M059J (cell line): ENCODE measurements around the gene WNK2. TPM values are rescaled to one million over a fixed set of nuclear protein-coding genes. Genes with fewer than 3 reads are reported as not detected.

Experiments
- DNase-seq: peaks from one replicate; pipeline ENCODE4 v3.0.0-alpha.2; 2012; ENCODE audit warnings: low read depth
- total RNA-seq: library from RNA; depleted of rRNA; stranded (reverse); fragments of >200 nt; shearing (Covaris generic); gene quantifications from 2 replicates; pipeline ENCODE4 v1.2.3, GENCODE V29; 2014

WNK2 gene
- total RNA-seq, 1 experiment from 2014 or later = 0.02 TPM

- no peak for DNase-seq
Observed at GRCh38 chr9:93161786-93162562, 22.0 kb upstream of the WNK2 start.

DNA sequence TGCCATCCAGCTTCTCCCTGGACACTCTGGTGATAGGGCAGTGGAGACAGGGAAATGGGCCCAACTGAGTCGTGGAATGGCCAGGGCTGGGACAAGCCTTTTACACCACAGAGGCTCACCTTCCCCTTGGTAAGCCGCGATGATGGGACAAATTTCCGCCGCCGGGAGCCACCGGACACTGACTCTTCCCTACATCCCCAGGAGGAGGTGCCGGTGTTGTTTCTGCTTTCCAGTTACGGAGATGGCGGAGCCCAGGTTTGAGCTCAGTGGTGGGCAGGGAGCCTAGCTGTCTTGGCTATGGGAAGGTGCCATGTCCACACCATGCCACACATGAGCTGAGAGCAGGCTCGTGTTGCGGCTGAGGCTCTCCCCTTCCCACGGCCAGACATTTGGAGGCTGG lies 19.9 kb upstream of the WNK2 start:
- DNase-seq = no peak

DNA sequence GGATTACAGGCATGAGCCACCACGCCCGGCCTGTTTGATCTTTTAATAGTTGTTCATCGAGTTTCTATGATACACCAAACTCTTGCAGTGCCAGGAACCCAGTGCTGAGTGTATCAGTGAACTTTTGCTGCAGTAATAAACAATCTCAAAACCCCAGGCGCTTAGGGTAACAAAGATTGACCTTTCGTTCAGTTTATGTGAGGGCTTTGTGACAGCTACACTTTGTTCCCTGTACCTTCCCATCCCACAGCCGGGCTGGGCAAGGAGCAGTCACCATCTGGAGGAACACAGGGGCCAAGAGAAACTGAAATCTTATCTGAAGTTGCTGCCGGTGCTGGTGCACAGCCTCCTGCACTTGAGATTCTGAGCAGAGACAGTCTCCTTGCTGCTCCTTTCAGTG lies 17.2 kb upstream of the WNK2 start:
- DNase-seq = no peak

- no peak for DNase-seq
Observed at GRCh38 chr9:93167185-93167584, 16.8 kb upstream of the WNK2 start.

DNA sequence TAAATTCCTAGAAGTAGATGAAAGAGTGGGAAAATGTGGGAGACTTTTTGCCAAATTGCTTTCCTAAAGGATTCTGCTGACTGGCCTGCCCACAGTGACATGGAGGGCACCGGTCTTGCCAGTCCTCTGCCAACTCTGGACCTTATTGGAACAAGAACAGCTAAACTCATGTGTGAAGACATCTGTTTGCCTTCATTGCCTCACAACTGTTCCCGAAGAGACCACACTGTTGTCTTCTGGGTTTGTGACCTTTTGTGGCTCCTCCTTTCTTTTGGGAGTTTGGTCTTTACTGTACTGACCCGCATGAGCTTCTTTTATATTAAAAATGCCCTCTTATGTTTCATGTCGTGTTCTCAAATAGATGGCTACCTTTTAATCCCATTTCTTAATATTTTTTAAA lies 16.1 kb upstream of the WNK2 start:
- no peak for DNase-seq

DNA sequence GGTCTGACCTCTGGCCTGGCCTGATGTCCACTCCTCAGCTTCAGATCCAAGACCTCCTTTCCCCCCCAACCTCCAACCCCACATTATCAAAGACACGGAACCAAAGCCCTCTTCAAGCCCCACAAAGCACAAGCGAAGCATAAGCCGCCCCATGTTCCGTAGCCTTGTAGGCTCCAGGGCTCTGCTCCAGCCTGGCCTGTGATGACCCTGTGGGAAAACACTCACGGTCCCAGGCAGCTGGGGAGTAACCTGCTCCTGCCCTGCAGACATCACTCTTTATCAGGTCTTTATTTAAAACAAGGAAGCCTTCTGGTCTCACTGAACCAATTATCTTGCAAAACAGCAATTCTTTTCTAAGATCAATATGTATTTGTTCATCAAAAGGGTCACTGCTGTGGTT lies 15.4 kb upstream of the WNK2 start:
- DNase-seq = no peak

- DNase-seq = no peak
Observed at GRCh38 chr9:93169444-93169843, 14.5 kb upstream of the WNK2 start.

- DNase-seq = no peak
Observed at GRCh38 chr9:93170571-93170970, 13.4 kb upstream of the WNK2 start.

DNA sequence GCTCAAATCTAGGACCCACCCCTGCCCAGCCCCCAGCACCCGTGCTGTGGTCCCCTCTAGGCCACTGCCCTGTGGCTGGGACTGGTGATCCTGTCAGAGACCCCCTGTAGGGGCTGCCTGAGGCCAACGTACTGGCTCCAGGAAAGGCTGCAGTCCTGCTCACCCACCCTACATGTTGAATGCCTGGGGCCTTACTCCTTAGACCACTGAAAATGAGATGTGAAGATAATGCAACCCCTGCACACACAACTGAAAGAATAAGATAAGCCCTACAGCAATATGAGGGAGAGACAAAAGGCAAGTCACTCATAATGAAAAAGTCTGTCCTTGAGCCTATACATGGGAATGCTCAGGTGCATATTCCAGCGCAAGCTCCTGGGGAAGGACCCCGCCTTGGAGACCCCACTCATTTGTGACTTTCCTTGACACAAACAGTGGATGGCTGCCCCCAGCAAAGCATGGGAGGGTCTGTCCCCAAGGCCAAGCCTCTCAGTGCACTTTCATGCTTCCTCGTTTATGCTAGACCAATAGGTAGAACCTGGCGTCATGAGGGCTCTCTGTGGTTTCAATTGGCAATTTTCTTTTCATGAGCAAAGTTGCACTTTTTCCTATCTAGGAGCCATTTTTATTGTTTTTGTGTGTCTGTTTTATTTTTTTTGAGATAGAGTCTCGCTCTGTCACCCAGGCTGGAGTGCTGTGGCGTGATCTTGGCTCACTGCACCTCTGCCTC lies 12.5 kb upstream of the WNK2 start:
- DNase-seq = no peak

DNA sequence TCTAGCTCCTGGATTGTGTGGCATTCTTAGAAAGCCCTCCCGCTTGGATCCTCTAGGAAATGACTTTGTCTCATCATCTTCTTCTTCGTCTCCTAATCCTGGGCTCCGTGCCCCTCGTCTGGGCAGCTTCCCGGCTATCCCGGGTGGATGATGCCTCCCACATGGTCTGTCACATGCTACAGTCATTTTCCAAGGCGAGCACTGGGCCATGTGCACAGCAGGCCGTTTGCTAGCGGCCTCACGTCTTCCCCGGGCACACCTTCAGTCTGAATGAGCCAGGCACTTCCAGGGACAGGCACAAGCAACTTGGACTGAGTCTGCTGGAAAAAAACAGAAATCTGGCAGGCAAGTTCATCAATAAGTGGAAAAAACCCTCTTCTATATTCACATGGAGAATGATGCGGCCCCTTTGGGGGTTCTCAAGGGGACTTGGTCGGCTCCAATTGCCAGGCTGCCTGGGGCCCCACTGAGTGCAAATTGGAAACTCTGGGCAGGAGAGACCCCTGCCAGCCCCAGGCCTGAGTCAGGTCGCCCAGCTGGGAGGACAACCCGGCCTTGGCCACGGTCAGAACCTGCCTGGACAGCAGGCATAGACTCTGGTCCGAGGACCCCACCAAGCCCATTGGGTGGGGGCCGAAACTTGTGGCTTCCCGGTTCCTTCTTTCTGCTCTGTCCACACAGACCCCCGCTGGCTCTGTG lies 11.1 kb upstream of the WNK2 start:
- DNase-seq = no peak

GRCh38 chr9:93173365-93174051 lies 10.4 kb upstream of the WNK2 start:
- no peak for DNase-seq

DNA sequence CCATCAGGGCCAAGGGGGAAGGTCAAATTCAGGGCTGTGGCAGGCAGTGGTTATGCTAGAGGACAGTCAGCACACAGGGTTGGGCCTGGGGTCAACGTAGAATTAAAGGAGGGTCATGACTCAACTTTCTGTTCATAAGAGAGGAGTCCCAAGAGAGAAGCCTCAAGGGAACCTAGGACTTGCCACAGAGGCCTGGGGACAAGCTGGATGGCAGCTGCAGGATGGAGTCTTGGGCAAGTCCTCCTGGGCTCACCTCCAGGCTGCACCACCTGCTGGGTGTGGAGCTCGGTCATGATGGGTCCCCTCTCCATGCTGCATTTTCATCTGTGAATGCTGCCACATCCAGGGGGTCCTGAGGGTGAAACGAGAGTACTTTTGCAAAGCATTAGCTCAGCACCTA lies 9.0 kb upstream of the WNK2 start:
- no peak for DNase-seq

- no peak for DNase-seq
Observed at GRCh38 chr9:93177676-93178075, 6.3 kb upstream of the WNK2 start.

- no peak for DNase-seq
Observed at GRCh38 chr9:93178851-93179786, 4.8 kb upstream of the WNK2 start.

- DNase-seq = no peak
Observed at GRCh38 chr9:93180938-93181337, 3.0 kb upstream of the WNK2 start.

GRCh38 chr9:93181672-93182435 lies 2.1 kb upstream of the WNK2 start:
- no peak for DNase-seq

DNA sequence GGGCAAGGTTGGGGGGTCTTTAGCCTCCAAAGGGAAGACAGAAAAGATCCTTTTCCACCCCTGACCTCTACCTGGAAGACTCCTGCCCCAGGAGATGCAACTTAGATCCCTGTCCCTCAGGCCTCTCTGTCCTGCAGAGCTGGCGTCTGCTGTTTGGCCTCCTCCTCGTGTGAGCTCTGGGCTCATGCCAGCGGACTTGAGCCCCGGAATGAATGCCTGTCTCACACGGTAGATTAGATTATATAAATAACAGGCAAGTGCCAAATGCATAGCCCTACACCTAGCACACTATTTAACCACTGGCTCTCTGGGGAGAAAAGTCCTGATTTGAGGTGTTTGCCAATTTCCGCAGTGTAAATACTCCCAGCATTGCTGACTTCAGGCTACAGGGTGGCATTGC lies 1.4 kb upstream of the WNK2 start:
- DNase-seq = no peak

- DNase-seq = no peak
Observed at GRCh38 chr9:93183131-93183662, 742 bp upstream of the WNK2 start.

DNA sequence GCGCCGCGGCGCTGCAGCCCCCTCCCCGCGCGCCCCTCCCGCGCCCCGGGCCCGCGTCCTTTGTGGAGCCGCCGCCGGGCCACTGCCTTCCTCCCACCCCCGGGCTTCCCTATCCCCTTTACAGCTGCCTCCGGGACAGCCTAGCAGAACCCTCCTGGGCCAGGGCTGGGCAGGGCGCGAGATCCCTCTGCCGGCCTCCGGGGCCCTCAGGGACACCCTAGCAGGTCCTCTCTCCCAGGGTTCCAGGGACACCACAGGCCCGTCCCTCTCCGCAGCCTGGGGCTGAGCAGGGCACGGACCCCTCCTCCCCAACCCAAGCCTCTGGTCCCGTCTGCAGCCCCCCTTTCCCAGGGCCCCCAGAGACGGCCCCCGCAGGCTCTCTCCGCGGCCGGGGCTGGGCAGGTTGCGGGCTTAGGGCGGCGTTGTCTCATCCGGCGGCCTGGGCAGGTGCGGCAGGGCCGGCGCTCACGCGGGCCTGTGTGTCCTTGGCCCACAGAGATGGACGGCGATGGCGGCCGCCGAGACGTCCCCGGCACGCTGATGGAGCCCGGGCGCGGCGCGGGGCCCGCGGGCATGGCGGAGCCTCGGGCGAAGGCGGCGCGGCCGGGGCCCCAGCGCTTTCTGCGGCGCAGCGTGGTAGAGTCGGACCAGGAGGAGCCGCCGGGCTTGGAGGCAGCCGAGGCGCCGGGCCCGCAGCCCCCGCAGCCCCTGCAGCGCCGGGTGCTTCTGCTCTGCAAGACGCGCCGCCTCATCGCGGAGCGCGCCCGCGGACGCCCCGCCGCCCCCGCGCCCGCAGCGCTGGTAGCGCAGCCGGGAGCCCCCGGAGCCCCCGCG lies 710 bp downstream of the WNK2 start:
- no peak for DNase-seq
